GM18498 (cell line): ENCODE results near the gene RRH.

Experiments used
- ATAC-seq: cut with Tn5 transposase; IDR thresholded peaks from one replicate; pipeline ENCODE4 v1.9.1; 2021; ENCODE audit warnings: mild to moderate bottlenecking, moderate library complexity; ENCODE audit not compliant: unreplicated experiment

RRH gene

DNA sequence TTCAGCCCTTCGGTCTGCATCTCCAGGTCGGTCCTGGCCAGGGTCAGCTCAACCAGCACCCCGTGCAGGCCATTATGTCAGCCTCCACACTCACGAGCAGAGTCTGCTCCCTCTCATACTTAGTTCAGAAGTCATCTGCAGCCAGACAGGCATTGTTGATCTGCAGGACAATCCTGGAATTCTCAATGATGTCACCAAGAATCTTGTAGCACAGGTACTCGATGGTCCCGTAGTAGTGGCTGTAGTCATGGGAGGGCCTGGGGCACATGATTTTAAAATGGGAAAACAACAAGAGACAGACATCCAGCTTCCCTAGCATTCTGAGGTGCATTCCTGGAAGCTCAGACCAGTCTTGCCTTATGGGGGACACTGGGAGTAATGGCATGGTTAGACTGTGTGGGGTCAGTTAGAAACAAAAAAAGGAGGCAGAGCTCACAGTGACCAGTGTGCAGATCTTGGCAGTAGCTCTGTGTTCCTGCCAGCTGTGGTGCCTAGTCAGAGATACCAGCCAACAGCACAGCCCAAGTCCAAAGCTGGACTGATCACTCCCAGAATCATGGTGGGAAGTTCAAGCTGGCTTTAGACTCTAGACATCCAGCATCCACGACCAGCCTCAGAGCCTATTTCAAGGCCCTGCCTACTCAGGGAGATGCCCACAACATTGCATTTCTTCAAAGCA lies 52.0 kb downstream of the RRH start:
- no peak for ATAC-seq

DNA sequence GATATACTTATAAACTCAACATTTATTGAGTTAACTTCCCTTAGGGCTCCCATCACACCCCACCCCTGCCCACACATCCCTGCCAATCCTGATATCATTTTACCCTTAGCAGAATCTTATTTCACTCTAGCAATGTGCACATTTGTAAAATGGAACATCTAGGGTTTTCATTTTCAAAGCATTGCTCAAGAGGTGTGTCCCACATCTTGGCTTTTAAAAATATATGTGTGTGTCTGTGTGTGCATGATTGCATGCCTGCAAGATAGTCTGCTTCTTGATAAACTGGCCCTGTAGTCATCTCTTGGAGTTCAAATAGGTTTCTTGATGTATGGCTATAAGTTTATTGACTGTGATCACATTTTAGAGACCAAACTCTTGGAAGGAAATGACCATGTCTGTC lies 58.5 kb downstream of the RRH start:
- ATAC-seq = no peak

GRCh38 chr4:109887071-109887470 lies 59.3 kb downstream of the RRH start:
- no peak for ATAC-seq

GRCh38 chr4:109890076-109890475 lies 62.3 kb downstream of the RRH start:
- ATAC-seq = no peak
